ENCODE data around the gene CDKN2B.

- TF ChIP-seq POLR2A (IDR thresholded peaks at IDR 0.05) (no peak), CTCF (IDR thresholded peaks at IDR 0.05) (no peak)
Measured at GRCh38 chr9:21967169-21967568, 41.9 kb downstream of the CDKN2B start.
